ENCODE data around the gene POU2F2.

Gene POU2F2

DNA sequence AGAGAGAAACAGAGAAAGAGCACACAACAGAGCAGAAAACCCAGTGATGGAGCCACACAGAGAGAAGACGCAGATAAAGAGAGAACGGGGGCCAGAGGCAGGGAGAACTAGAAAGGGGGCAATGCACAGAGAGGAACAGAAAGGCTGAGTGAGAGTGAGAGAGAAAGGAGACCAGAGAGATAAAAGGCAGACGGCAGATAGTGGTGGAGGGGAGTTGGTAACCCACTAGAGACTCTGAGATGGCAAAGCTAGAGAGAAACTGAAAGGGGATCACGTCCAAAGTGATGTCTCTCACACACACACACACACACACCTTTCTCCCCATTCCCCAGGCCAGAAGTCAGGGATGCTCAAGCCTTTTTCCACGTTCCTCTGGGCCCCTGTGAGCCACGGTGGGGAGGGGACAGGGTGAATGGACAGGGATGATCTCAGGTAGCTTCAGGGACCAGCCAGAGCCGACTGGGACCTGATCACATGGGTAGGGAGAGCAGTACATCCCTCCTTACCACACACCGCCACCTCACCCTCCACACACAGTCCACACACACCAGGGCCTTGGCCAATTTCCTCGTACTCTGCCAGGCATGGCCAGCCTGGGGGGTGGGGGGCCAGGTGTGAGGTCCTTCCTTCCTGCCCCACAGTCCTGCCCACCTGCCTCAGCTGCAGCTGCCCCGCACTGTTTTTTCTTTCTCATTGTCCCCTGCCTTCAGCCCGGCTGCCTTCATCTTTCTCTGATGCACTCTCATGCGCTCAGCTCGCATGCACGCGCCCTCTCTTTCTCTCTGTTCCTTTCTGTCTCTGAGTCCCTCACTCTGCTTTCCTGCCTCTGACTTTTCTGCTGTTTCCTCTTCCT, 22.5 kb upstream of the POU2F2 start:
- no peak for DNase-seq

DNA sequence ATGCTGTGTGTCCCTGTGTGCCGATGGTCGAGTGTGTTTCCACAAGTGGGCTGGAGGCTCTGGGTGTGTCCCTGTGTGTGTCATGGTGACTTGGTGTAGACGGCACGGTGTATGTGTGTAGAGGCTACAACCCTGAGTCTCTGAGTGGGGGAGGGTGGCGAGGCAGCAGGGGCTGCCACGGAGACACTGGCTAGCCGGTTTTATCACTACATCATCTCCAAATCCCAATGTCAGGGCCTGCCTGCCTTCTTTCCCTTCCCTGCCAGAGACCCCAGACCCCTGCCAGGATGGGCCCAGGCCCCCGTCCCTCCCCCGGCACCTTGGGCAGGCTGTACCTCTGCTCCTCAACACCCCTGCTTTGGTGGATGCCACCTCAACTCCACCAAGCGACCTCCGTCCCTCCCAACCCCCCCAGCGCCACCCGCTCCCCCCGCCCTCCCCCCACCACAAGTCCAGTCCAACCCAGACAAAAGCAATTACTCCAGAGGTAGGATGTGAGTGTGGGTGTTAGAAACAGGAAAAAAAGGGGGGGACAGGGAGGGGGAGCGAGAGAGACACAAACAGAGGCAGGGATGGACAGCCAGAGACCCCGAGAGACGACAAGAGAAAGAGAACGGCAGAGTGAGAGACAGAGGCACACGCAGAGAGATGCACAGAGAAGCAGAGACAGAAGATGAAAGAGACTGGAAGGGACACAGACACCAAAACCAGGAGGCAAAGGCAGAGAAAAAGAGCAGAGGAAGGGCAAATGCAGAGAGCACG, 21.6 kb upstream of the POU2F2 start:
- DNase-seq = no peak

DNA sequence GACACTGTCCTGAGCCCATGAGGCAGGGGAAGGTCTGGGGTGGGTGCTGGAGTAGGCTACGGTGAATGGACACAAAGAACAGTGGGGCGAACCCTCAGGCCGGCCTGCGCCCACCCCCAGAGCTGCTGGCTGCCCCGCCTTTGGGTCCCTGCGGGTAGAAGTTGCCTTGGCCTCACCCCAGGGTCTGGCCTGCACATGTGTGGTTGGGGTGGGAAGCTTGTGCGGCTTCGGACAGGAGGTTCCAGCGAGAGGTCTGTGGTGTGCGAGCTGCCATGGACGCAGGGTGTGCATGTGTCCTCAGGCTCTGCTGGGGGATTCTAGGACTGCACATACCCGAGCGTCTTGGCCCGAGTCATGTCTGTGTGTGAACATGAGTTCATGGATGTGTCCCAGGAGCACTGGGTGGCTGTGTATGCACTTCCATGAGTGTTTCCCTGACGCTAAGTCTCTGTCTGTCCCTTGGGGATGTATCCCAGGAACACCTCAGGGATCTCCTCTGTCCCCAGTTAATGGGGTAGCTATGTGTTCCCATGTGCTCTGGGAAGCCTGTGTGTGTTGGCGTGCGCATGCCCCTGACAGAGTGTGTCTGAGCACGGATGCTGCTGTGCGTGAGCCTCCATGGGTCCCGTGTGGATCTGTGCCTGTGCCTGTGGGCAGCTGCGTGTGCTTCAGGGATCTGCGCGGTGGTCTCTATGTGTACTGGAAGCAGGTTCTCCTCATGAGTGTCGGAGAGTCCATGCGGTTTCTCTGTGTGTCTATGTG, 20.8 kb upstream of the POU2F2 start:
- DNase-seq = no peak

GRCh38 chr19:42151782-42152684, 19.8 kb upstream of the POU2F2 start:
- DNase-seq = no peak

- no peak for DNase-seq
These were observed 18.7 kb upstream of the POU2F2 start for GRCh38 chr19:42150911-42151361.

DNA sequence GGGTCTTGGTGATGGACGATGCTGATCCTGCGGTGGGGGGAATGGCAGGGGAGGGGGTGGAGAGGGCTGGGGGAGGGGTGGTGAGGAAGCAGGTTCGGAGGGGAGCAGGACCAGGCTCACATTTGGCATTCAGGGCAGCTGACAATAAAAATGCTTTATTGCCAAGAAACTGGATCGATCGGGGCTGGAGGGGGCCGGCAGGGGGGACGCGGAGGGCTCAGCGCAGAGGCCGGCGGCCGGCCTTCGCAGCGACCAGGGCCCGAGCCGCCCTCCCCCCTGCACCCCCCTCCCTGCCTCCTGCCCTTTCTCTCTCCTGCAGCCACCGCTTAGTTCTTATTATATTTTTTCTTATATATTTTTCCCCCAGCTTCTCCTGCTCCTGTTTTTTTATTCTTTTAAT, 18.1 kb upstream of the POU2F2 start:
- no peak for DNase-seq

GRCh38 chr19:42149447-42150202, 17.4 kb upstream of the POU2F2 start:
- no peak for DNase-seq

DNA sequence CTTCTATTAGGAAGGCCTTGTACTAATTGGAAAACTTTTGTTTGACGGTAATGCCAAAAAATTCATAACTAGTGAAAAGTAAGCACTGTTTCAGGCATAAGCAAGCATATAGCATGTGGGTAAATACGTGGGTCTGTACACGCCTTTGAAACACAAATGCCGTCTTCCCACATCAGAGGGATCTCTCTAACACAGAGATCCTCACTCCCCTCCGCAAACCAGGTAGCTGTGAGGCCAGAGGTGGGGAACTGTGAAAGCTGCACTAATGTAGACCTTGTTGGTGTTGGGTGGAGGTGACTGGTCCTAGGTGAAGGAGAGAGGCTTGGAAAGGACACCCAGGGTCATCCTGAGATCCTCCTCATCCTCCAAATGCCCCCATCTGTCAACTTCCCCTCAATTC, 16.0 kb upstream of the POU2F2 start:
- no peak for DNase-seq

- DNase-seq = no peak
These were observed 11.3 kb upstream of the POU2F2 start for GRCh38 chr19:42143341-42144234.

- no peak for DNase-seq
These were observed 8.0 kb upstream of the POU2F2 start for GRCh38 chr19:42140125-42140754.

GRCh38 chr19:42134535-42135070, 2.4 kb upstream of the POU2F2 start:
- no peak for DNase-seq

DNA sequence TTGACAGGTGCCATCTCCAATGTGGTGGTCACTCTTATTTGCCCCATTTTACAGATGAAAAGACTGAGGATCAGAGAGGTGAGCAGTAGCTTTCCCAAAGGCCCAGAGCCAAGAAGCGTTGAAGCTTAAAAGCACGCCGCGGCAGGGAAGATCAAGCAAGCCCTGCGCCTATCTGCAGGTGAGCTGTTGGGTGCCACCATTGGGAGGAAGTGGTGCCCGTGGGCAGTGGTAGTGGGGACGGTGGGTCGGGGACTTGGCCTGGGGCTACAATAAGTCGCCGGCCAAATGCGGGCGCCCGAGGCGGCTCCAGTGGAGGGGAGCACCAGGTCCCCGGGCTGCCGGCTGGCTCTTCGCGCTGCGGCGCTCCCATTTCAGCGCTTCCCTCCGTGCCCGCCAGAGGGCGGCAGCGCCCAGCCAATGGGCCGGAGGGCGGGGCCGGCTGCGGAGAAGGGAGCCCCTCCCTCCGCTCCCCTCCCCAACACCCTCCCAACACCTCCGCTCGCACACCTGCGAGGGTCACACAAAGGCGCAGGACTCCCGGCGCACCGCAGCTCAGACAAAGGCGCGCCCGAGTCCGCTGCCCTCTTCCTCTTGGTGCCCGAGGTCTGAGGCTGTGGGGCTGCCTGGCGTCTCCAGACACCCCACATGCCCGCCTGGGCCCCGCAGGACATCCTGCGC, 744 bp upstream of the POU2F2 start:
- DNase-seq = peak; percentile 68

GRCh38 chr19:42131149-42132029, 857 bp downstream of the POU2F2 start:
- DNase-seq = no peak

DNA sequence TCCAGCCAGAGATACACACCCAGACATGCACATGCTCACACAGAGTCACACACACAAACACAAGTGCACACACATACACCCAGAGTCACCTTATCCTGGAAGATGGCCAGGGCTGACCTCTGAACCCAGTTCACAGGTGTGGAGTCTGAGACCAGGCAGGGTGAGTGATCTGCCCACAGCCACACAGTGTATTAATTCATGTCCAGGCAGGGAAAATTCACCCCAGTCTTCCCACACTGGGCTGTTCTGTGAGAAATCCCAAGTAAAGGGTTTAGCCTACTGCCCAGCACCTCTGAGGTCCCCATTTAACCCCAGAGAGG, 2.0 kb downstream of the POU2F2 start:
- no peak for DNase-seq

- DNase-seq = no peak
These were observed 2.6 kb downstream of the POU2F2 start for GRCh38 chr19:42129399-42130253.

GRCh38 chr19:42126574-42126973, 5.7 kb downstream of the POU2F2 start:
- no peak for DNase-seq

GRCh38 chr19:42125536-42125935, 6.7 kb downstream of the POU2F2 start:
- no peak for DNase-seq
